SK-N-SH (cell line): ENCODE measurements around the gene GNB1L. TPM values are rescaled to one million over a fixed set of nuclear protein-coding genes. Genes with fewer than 3 reads are reported as not detected.

Source experiments
- CTCF ChIA-PET: fragments of 300-600, 350-600 bp; formaldehyde crosslinking; extraction: SDS; loops from one replicate; lab custom pipeline; 2021; lab: Yijun Ruan, JAX
- POLR2A ChIA-PET: fragments of 350-600 bp; sonication (Branson Sonifier 250); formaldehyde crosslinking; extraction: SDS; loops from one replicate; lab custom pipeline; 2020; ENCODE audit warnings: antibody characterized with exemption, inconsistent platforms; lab: Yijun Ruan, JAX
- DNase-seq: peaks from one replicate; pipeline ENCODE4 v3.0.0; 2012
- H2AFZ ChIP-seq: fragments of 200-600 bp; sonication (generic); 2 replicates; pipeline ENCODE4 v1.8.1; 2016; ENCODE audit warnings: antibody characterized with exemption, mild to moderate bottlenecking, low read depth
- H3F3A ChIP-seq: fragments of 200-600 bp; sonication (generic); replicated peaks from 2 replicates; pipeline ENCODE3; 2016; ENCODE audit warnings: antibody characterized with exemption, mild to moderate bottlenecking; ENCODE audit not compliant: insufficient read depth
- H3K27ac ChIP-seq, 2 experiments: fragments of 200-500 bp in 1 of 2; fragments of 200-600 bp in 1 of 2; sonication (Bioruptor generic) in 1 of 2; sonication (generic), shearing (Covaris generic) in 1 of 2; 2 replicates each; pipeline versions ENCODE4 v1.5.1 to v1.6.1; 2014 to 2016; ENCODE audit warnings: low read depth in 2 of 2, inconsistent platforms in 1 of 2, low read length in 1 of 2, mild to moderate bottlenecking in 1 of 2, mixed read lengths in 1 of 2
- H3K27me3 ChIP-seq: fragments of 200-600 bp; sonication (generic), shearing (Covaris generic); 2 replicates; pipeline ENCODE4 v1.6.1; 2016; ENCODE audit warnings: mixed run types; ENCODE audit not compliant: insufficient read depth
- H3K36me3 ChIP-seq, 2 experiments: fragments of 200-500 bp in 1 of 2; fragments of 200-600 bp in 1 of 2; sonication (Bioruptor generic) in 1 of 2; sonication (generic) in 1 of 2; replicated peaks in 1 of 2; 2 replicates each; pipeline versions ENCODE3 to v1.5.1; 2014 to 2016; ENCODE audit warnings: low read length in 1 of 2, mild to moderate bottlenecking in 1 of 2; ENCODE audit not compliant: insufficient read depth in 2 of 2, control insufficient read depth in 1 of 2
- H3K4me1 ChIP-seq, 2 experiments: fragments of 200-500 bp in 1 of 2; fragments of 200-600 bp in 1 of 2; sonication (Bioruptor generic) in 1 of 2; sonication (generic), shearing (Covaris generic) in 1 of 2; 2 replicates each; pipeline versions ENCODE4 v1.5.1 to v1.6.1; 2014 to 2016; ENCODE audit warnings: low read depth in 1 of 2, low read length in 1 of 2, mixed run types in 1 of 2; ENCODE audit not compliant: insufficient read depth in 2 of 2, control insufficient read depth in 1 of 2
- H3K4me2 ChIP-seq: fragments of 200-600 bp; sonication (generic), shearing (Covaris generic); 2 replicates; pipeline ENCODE4 v1.6.1; 2017; ENCODE audit warnings: mixed run types
- H3K4me3 ChIP-seq, 2 experiments: fragments of 200-500 bp in 1 of 2; fragments of 200-600 bp in 1 of 2; sonication (Bioruptor generic) in 1 of 2; sonication (generic), shearing (Covaris generic) in 1 of 2; 2 replicates each; pipeline versions ENCODE4 v1.5.1 to v1.8.1; 2014 to 2016; ENCODE audit warnings: low read depth in 2 of 2, inconsistent platforms in 1 of 2, low read length in 1 of 2, mild to moderate bottlenecking in 1 of 2, mixed read lengths in 1 of 2, moderate library complexity in 1 of 2
- H3K79me2 ChIP-seq: fragments of 200-600 bp; sonication (generic); 2 replicates; pipeline ENCODE4 v1.8.1; 2017; ENCODE audit warnings: mild to moderate bottlenecking; ENCODE audit not compliant: insufficient read depth
- H3K9ac ChIP-seq: fragments of 200-600 bp; sonication (generic); 2 replicates; pipeline ENCODE4 v1.6.1; 2017; ENCODE audit warnings: mixed run types
- H3K9me2 ChIP-seq: fragments of 200-600 bp; sonication (generic); 2 replicates; pipeline ENCODE4 v1.6.1; 2017; ENCODE audit warnings: mixed run types
- H3K9me3 ChIP-seq: fragments of 200-600 bp; sonication (generic); 2 replicates; pipeline ENCODE4 v1.6.1; 2017; ENCODE audit warnings: mixed run types, mild to moderate bottlenecking, moderate library complexity
- H4K20me1 ChIP-seq: fragments of 200-600 bp; sonication (generic); 2 replicates; pipeline ENCODE4 v1.6.1; 2017; ENCODE audit warnings: mild to moderate bottlenecking, mixed run types; ENCODE audit not compliant: insufficient read depth
- EP300 ChIP-seq, 2 experiments: IDR thresholded peaks; 2 replicates each; pipeline versions ENCODE4 v1.4.0 to v1.6.1; 2012; ENCODE audit warnings: borderline replicate concordance in 1 of 2, low read depth in 1 of 2, low read length in 1 of 2
- GABPA ChIP-seq: IDR thresholded peaks from 2 replicates; pipeline ENCODE4 v1.4.0; 2012; ENCODE audit warnings: low read depth, mild to moderate bottlenecking
- MAX ChIP-seq: IDR thresholded peaks from 2 replicates; pipeline ENCODE4 v1.4.0; 2012; ENCODE audit warnings: low read depth
- NFIC ChIP-seq: IDR thresholded peaks from 2 replicates; pipeline ENCODE4 v1.4.0; 2012; ENCODE audit warnings: borderline replicate concordance
- TAF1 ChIP-seq: IDR thresholded peaks from 2 replicates; pipeline ENCODE4 v1.6.1; 2012; ENCODE audit warnings: low read depth, mild to moderate bottlenecking, low read length, moderate library complexity, borderline replicate concordance
- USF1 ChIP-seq: IDR thresholded peaks from 2 replicates; pipeline ENCODE4 v1.4.0; 2012; ENCODE audit warnings: low read depth, borderline replicate concordance
- YY1 ChIP-seq: IDR thresholded peaks from 2 replicates; pipeline ENCODE4 v1.4.0; 2012; ENCODE audit warnings: low read depth, mild to moderate bottlenecking
- WGBS: methylation state at CpG from one replicate; pipeline ENCODE4 v1.1.6; 2017; ENCODE audit warnings: low lambda C conversion rate; 5-methylcytosine and 5-hydroxymethylcytosine counted together
- polyA plus RNA-seq, 3 experiments: library from polyadenylated mRNA; depleted of rRNA; stranded (reverse); fragments of >200 nt; gene quantifications; 2 replicates each; pipeline ENCODE4 v1.2.3, GENCODE V29; 2012

GNB1L gene
- polyA plus RNA-seq, 1 of the 3 experiments (the other 2 are of a cell fraction), result 5.9 TPM

GRCh38 chr22:19871023-19871844 is 16.6 kb upstream of the GNB1L start:
- Histone ChIP-seq H2AFZ (no peak overlapping the region), H3K79me2 (no peaks in the 10 kb centered on the region), H3K4me2 (no peak overlapping the region), H3F3A (no peaks in the 10 kb centered on the region), H3K9me2 (no peaks in the 10 kb centered on the region), H3K27me3 (no peaks in the 10 kb centered on the region), H3K4me1 (peaks cover 4 to 8% of the 10 kb centered on the region in 2 experiments; a peak in 2 of 4 replicates), H3K27ac (no peak overlapping the region), H3K9me3 (no peaks in the 10 kb centered on the region), H3K36me3 (no peaks in the 10 kb centered on the region), H3K9ac (no peak overlapping the region), H3K4me3 (no peak overlapping the region), H4K20me1 (no peaks in the 10 kb centered on the region)
- no peak for DNase-seq
- ChIA-PET CTCF (interaction anchor here (1.1 to 4.1 kb wide), 3 partner anchors 11 to 140 kb away, joined by 3 to 22 read pairs (median 3); no protein-coding TSS in a partner anchor), POLR2A (no interaction called here)
- TF ChIP-seq MAX, result no peak
- TF ChIP-seq GABPA, result no peak
- no peak for TF ChIP-seq NFIC
- TF ChIP-seq USF1, result no peak
- TF ChIP-seq YY1, result no peak
- 84% methylated on average over 5 of the region's 19 CpGs for WGBS

- no peaks in the 10 kb centered on the region for H3K9me2 ChIP-seq
- H3F3A ChIP-seq, result no peaks in the 10 kb centered on the region
- H3K4me3 ChIP-seq, result no peak overlapping the region
- H3K27me3 ChIP-seq, result no peaks in the 10 kb centered on the region
- no peak overlapping the region for H3K9ac ChIP-seq
- no peak overlapping the region for H3K27ac ChIP-seq
- ChIA-PET POLR2A (no interaction called here), CTCF (interaction anchor here (1.1 to 4.1 kb wide), 3 partner anchors 12 to 139 kb away, joined by 3 to 22 read pairs (median 4); no protein-coding TSS in a partner anchor)
- H4K20me1 ChIP-seq, result no peaks in the 10 kb centered on the region
- H3K9me3 ChIP-seq, result no peaks in the 10 kb centered on the region
- H3K4me2 ChIP-seq, result no peak overlapping the region
- TF ChIP-seq TAF1 (no peak), NFIC (no peak), EP300 (IDR thresholded peaks at IDR 0.05; ENCODE audit: borderline replicate concordance in 1 of 2, low read depth in 1 of 2, low read length in 1 of 2) (no peak), GABPA (no peak)
- 99% methylated on average over 20 of the region's 30 CpGs for WGBS
- DNase-seq, result no peak
- no peaks in the 10 kb centered on the region for H3K79me2 ChIP-seq
- H3K36me3 ChIP-seq, result no peaks in the 10 kb centered on the region
- no peak overlapping the region for H2AFZ ChIP-seq
- no peaks in the 10 kb centered on the region; a peak in 1 of 4 replicates for H3K4me1 ChIP-seq
Measured at GRCh38 chr22:19870153-19871022, 15.7 kb upstream of the GNB1L start.
